Ammon's horn (tissue), 1 donor: Measurements from ENCODE around the gene ANKH.
"Not testable (repeated sequence)": the region's sequence is repeated elsewhere in the genome, so short reads cannot be mapped to it uniquely, and the experiment has no call there.

Source experiments
- DNase-seq: peaks from one replicate; pipeline ENCODE4 v3.0.0-alpha.2; 2016; ENCODE audit warnings: low spot score

Gene ANKH

GRCh38 chr5:14854799-14855198, 16.8 kb downstream of the ANKH start:
- DNase-seq = no peak

- DNase-seq = no peak
Measured at GRCh38 chr5:14853685-14854084, 17.9 kb downstream of the ANKH start.

GRCh38 chr5:14852779-14853178, 18.8 kb downstream of the ANKH start:
- DNase-seq = no peak

- no peak for DNase-seq
Measured at GRCh38 chr5:14851999-14852526, 19.5 kb downstream of the ANKH start.

GRCh38 chr5:14851597-14851996, 20.0 kb downstream of the ANKH start:
- DNase-seq = no peak

- DNase-seq = no peak
Measured at GRCh38 chr5:14851050-14851419, 20.5 kb downstream of the ANKH start.

GRCh38 chr5:14850419-14851049, 21.0 kb downstream of the ANKH start:
- no peak for DNase-seq

GRCh38 chr5:14849516-14850294, 21.9 kb downstream of the ANKH start:
- no peak for DNase-seq

GRCh38 chr5:14848942-14849341, 22.6 kb downstream of the ANKH start:
- not testable (repeated sequence) for DNase-seq

GRCh38 chr5:14848385-14848784, 23.2 kb downstream of the ANKH start:
- no peak for DNase-seq

GRCh38 chr5:14847471-14847870, 24.1 kb downstream of the ANKH start:
- DNase-seq = no peak

GRCh38 chr5:14842117-14842516, 29.5 kb downstream of the ANKH start:
- no peak for DNase-seq

- no peak for DNase-seq
Measured at GRCh38 chr5:14840624-14841023, 31.0 kb downstream of the ANKH start.

GRCh38 chr5:14838396-14839319, 32.9 kb downstream of the ANKH start:
- DNase-seq = no peak

GRCh38 chr5:14837423-14838122, 34.0 kb downstream of the ANKH start:
- not testable (repeated sequence) for DNase-seq

GRCh38 chr5:14834584-14835550, 36.7 kb downstream of the ANKH start:
- DNase-seq = no peak

GRCh38 chr5:14834062-14834461, 37.5 kb downstream of the ANKH start:
- DNase-seq = no peak

- no peak for DNase-seq
Measured at GRCh38 chr5:14831006-14831338, 40.6 kb downstream of the ANKH start.

- no peak for DNase-seq
Measured at GRCh38 chr5:14830210-14831005, 41.2 kb downstream of the ANKH start.

- no peak for DNase-seq
Measured at GRCh38 chr5:14829396-14829795, 42.2 kb downstream of the ANKH start.
